Lower lobe of right lung (tissue), 2 donors: ENCODE results near the gene CDH2. TPM values are rescaled to one million over a fixed set of nuclear protein-coding genes. Genes with fewer than 3 reads are reported as not detected.

Source experiments
- ATAC-seq, 2 donors: fragments of 200-7000 bp; cut with Tn5 transposase; one replicate each; pipeline ENCODE4 v1.9.1; 2020 to 2022; ENCODE audit warnings: mild to moderate bottlenecking in 2 of 2, moderate library complexity in 2 of 2
- DNase-seq: peaks from one replicate; pipeline ENCODE4 v3.0.0-alpha.2; 2020
- H3K27ac ChIP-seq: fragments of 200-600 bp; one replicate; pipeline ENCODE4 v1.8.0; 2022
- H3K27me3 ChIP-seq: fragments of 200-600 bp; one replicate; pipeline ENCODE4 v1.8.0; 2022; ENCODE audit warnings: low read depth
- H3K36me3 ChIP-seq: fragments of 200-600 bp; one replicate; pipeline ENCODE4 v1.8.0; 2022; ENCODE audit warnings: mild to moderate bottlenecking
- H3K4me1 ChIP-seq: fragments of 200-600 bp; one replicate; pipeline ENCODE4 v1.8.0; 2022
- H3K4me3 ChIP-seq: fragments of 200-600 bp; one replicate; pipeline ENCODE4 v1.8.0; 2022; ENCODE audit warnings: mild to moderate bottlenecking
- H3K9me3 ChIP-seq: fragments of 200-600 bp; one replicate; pipeline ENCODE4 v1.8.0; 2022
- CTCF ChIP-seq: fragments of 200-600 bp; IDR thresholded peaks from one replicate; pipeline ENCODE4 v1.8.0; 2022; ENCODE audit warnings: antibody characterized with exemption, mild to moderate bottlenecking
- intact Hi-C: fragments of 100-400 bp; cut with DNase I; formaldehyde crosslinking; loops from one replicate; pipeline ENCODE4 v1.11.0; 2022
- total RNA-seq: library from RNA; stranded (reverse); fragmentation: NEBNext Ultra II Directional; extraction: Animal tissue kit (Norgen Biotek cat#: 25700); gene quantifications from one replicate; pipeline ENCODE4 v1.2.1, GENCODE V29; 2021
- donor health status: DM: no; HTN: yes; CAD: no; lungs with severe emphysema.

Gene CDH2
- total RNA-seq, 1 donor from 2014 or later: 0.68 TPM

- Histone ChIP-seq H3K27me3 (no peaks in the 10 kb centered on the region), H3K4me1 (no peaks in the 10 kb centered on the region), H3K4me3 (no peak overlapping the region), H3K27ac (no peak overlapping the region), H3K9me3 (no peaks in the 10 kb centered on the region), H3K36me3 (no peaks in the 10 kb centered on the region)
- intact Hi-C loops: no loop called here
- no peak for ATAC-seq
- TF ChIP-seq CTCF: no peak
- no peak for DNase-seq
Measured at GRCh38 chr18:27901424-27902226, 275.3 kb downstream of the CDH2 start.
